ENCODE measurements around the gene LPP. TPM values are rescaled to one million over a fixed set of nuclear protein-coding genes. Genes with fewer than 3 reads are reported as not detected.
A peak's percentile ranks its signal among the peaks of the same experiment; 100 is the strongest.

The LPP gene
- total RNA-seq, 2 experiments from 2014 or later = 51.3 to 58.9 TPM

- POLR2A ChIA-PET = no interaction called here
- CTCF ChIA-PET = interaction anchor here (4.3 kb wide), 1 partner anchor 662 kb away, joined by 32 read pairs; no protein-coding TSS in a partner anchor
- Mint-ChIP-seq H3K27ac (no peak overlapping the region), H3K9me3 (ENCODE audit: insufficient read depth) (peaks cover 5% of the 10 kb centered on the region), H3K36me3 (ENCODE audit: low read depth) (peaks cover 30% of the 10 kb centered on the region), H3K4me3 (no peak overlapping the region), H3K27me3 (ENCODE audit: low read depth) (no peaks in the 10 kb centered on the region), H3K4me1 (ENCODE audit: low read depth) (peaks cover 61% of the 10 kb centered on the region)
- ATAC-seq (no peak), DNase-seq (no peak)
Measured at GRCh38 chr3:188402229-188402628, 248.3 kb downstream of the LPP start.

- POLR2A ChIA-PET = no interaction called here
- Mint-ChIP-seq H3K4me3 (peak overlapping the region; percentile 19), H3K27me3 (ENCODE audit: low read depth) (no peaks in the 10 kb centered on the region), H3K4me1 (ENCODE audit: low read depth) (peaks cover 52% of the 10 kb centered on the region), H3K27ac (no peak overlapping the region), H3K36me3 (ENCODE audit: low read depth) (peaks cover 38% of the 10 kb centered on the region), H3K9me3 (ENCODE audit: insufficient read depth) (peaks cover 5% of the 10 kb centered on the region)
- DNase-seq = no peak
- peak; percentile 60 for ATAC-seq
- CTCF ChIA-PET = interaction anchor here (1.0 to 1.8 kb wide), 3 partner anchors 441 to 663 kb away, joined by 3 to 6 read pairs (median 5); no protein-coding TSS in a partner anchor
Measured at GRCh38 chr3:188403404-188403803, 249.4 kb downstream of the LPP start.

- Mint-ChIP-seq H3K4me3 (no peak overlapping the region), H3K36me3 (ENCODE audit: low read depth) (peaks cover 33% of the 10 kb centered on the region), H3K9me3 (ENCODE audit: insufficient read depth) (peaks cover 5% of the 10 kb centered on the region), H3K4me1 (ENCODE audit: low read depth) (peaks cover 45% of the 10 kb centered on the region), H3K27ac (no peak overlapping the region), H3K27me3 (ENCODE audit: low read depth) (no peaks in the 10 kb centered on the region)
- ATAC-seq = no peak
- no peak for DNase-seq
- POLR2A ChIA-PET = no interaction called here
- CTCF ChIA-PET = interaction anchor here (0.7 to 1.8 kb wide), 5 partner anchors 13 to 663 kb away, joined by 3 to 6 read pairs (median 4); no protein-coding TSS in a partner anchor
Measured at GRCh38 chr3:188404124-188404523, 250.2 kb downstream of the LPP start.

GRCh38 chr3:188404701-188405100 is 250.7 kb downstream of the LPP start:
- Mint-ChIP-seq H3K4me1 (ENCODE audit: low read depth) (peaks cover 43% of the 10 kb centered on the region), H3K4me3 (no peak overlapping the region), H3K27ac (no peak overlapping the region)

GRCh38 chr3:188407158-188407880 is 253.4 kb downstream of the LPP start:
- no peak for ATAC-seq
- peaks cover 21% of the 10 kb centered on the region for H3K4me1 Mint-ChIP-seq (ENCODE audit: low read depth)
- POLR2A ChIA-PET = no interaction called here

More at GRCh38 chr3:188404701-188405100, 250.7 kb downstream of the LPP start:
- no peak for DNase-seq
- peaks cover 35% of the 10 kb centered on the region for H3K36me3 Mint-ChIP-seq (ENCODE audit: low read depth)
- H3K9me3 Mint-ChIP-seq (ENCODE audit: insufficient read depth) = peaks cover 5% of the 10 kb centered on the region
- H3K27me3 Mint-ChIP-seq (ENCODE audit: low read depth) = no peaks in the 10 kb centered on the region
- ChIA-PET POLR2A (no interaction called here), CTCF (interaction anchor here (0.9 kb wide), 1 partner anchor 14 kb away, joined by 4 read pairs; no protein-coding TSS in a partner anchor)
- no peak for ATAC-seq

GRCh38 chr3:188408831-188409230 is 254.9 kb downstream of the LPP start:
- POLR2A ChIA-PET = interaction anchor here (0.8 kb wide), 1 partner anchor 663 kb away, joined by 3 read pairs; the partner anchor contains the start of gene BCL6
- no peak for ATAC-seq
- DNase-seq = no peak
- peaks cover 8% of the 10 kb centered on the region for H3K4me1 Mint-ChIP-seq (ENCODE audit: low read depth)
- CTCF ChIA-PET = no interaction called here
- H3K36me3 Mint-ChIP-seq (ENCODE audit: low read depth) = peaks cover 31% of the 10 kb centered on the region
- no peak overlapping the region for H3K4me3 Mint-ChIP-seq
- no peaks in the 10 kb centered on the region for H3K27me3 Mint-ChIP-seq (ENCODE audit: low read depth)
- H3K27ac Mint-ChIP-seq = no peak overlapping the region
- no peaks in the 10 kb centered on the region for H3K9me3 Mint-ChIP-seq (ENCODE audit: insufficient read depth)

More at GRCh38 chr3:188407158-188407880, 253.4 kb downstream of the LPP start:
- Mint-ChIP-seq H3K27ac (no peak overlapping the region), H3K4me3 (no peak overlapping the region), H3K36me3 (ENCODE audit: low read depth) (peaks cover 32% of the 10 kb centered on the region), H3K27me3 (ENCODE audit: low read depth) (no peaks in the 10 kb centered on the region), H3K9me3 (ENCODE audit: insufficient read depth) (no peaks in the 10 kb centered on the region)
- CTCF ChIA-PET = no interaction called here
- DNase-seq = no peak

- CTCF ChIA-PET = interaction anchor here (2.2 kb wide), 1 partner anchor 671 kb away, joined by 9 read pairs; no protein-coding TSS in a partner anchor
- ATAC-seq (no peak), DNase-seq (no peak)
- no peak overlapping the region for H3K4me3 Mint-ChIP-seq
- peaks cover under 1% of the 10 kb centered on the region for H3K9me3 Mint-ChIP-seq (ENCODE audit: insufficient read depth)
- H3K27me3 Mint-ChIP-seq (ENCODE audit: low read depth) = no peaks in the 10 kb centered on the region
- POLR2A ChIA-PET = interaction anchor here (1.0 kb wide), 1 partner anchor 14 kb away, joined by 4 read pairs; no protein-coding TSS in a partner anchor
- peaks cover 3% of the 10 kb centered on the region for H3K4me1 Mint-ChIP-seq (ENCODE audit: low read depth)
- no peak overlapping the region for H3K27ac Mint-ChIP-seq
- peaks cover 19% of the 10 kb centered on the region for H3K36me3 Mint-ChIP-seq (ENCODE audit: low read depth)
Measured at GRCh38 chr3:188411750-188412149, 257.8 kb downstream of the LPP start.

- Mint-ChIP-seq H3K27ac (no peak overlapping the region), H3K36me3 (ENCODE audit: low read depth) (peaks cover 15% of the 10 kb centered on the region), H3K4me1 (ENCODE audit: low read depth) (peaks cover 21% of the 10 kb centered on the region), H3K4me3 (no peak overlapping the region), H3K9me3 (ENCODE audit: insufficient read depth) (peaks cover 5% of the 10 kb centered on the region), H3K27me3 (ENCODE audit: low read depth) (no peaks in the 10 kb centered on the region)
- POLR2A ChIA-PET = no interaction called here
- ATAC-seq (no peak), DNase-seq (no peak)
- CTCF ChIA-PET = interaction anchor here (1.3 kb wide), 1 partner anchor 675 kb away, joined by 3 read pairs; no protein-coding TSS in a partner anchor
Measured at GRCh38 chr3:188415196-188415595, 261.2 kb downstream of the LPP start.

- peaks cover 5% of the 10 kb centered on the region for H3K9me3 Mint-ChIP-seq (ENCODE audit: insufficient read depth)
- peaks cover 15% of the 10 kb centered on the region for H3K36me3 Mint-ChIP-seq (ENCODE audit: low read depth)
- ChIA-PET POLR2A (no interaction called here), CTCF (interaction anchor here (1.3 kb wide), 1 partner anchor 676 kb away, joined by 3 read pairs; no protein-coding TSS in a partner anchor)
- ATAC-seq (no peak), DNase-seq (no peak)
- no peak overlapping the region for H3K27ac Mint-ChIP-seq
- no peak overlapping the region for H3K4me3 Mint-ChIP-seq
- peaks cover 21% of the 10 kb centered on the region for H3K4me1 Mint-ChIP-seq (ENCODE audit: low read depth)
- no peaks in the 10 kb centered on the region for H3K27me3 Mint-ChIP-seq (ENCODE audit: low read depth)
Measured at GRCh38 chr3:188416041-188416440, 262.1 kb downstream of the LPP start.

GRCh38 chr3:188417271-188417696 is 263.3 kb downstream of the LPP start:
- DNase-seq = no peak
- Mint-ChIP-seq H3K36me3 (ENCODE audit: low read depth) (peaks cover 15% of the 10 kb centered on the region), H3K9me3 (ENCODE audit: insufficient read depth) (peaks cover 5% of the 10 kb centered on the region), H3K27ac (peak overlapping the region; percentile 74), H3K27me3 (ENCODE audit: low read depth) (no peaks in the 10 kb centered on the region), H3K4me3 (no peak overlapping the region), H3K4me1 (ENCODE audit: low read depth) (peaks cover 27% of the 10 kb centered on the region)
- POLR2A ChIA-PET = no interaction called here
- CTCF ChIA-PET = interaction anchor here (0.5 to 1.7 kb wide), 7 partner anchors 13 to 677 kb away, joined by 3 to 7 read pairs (median 4); no protein-coding TSS in a partner anchor
- peak; percentile 75 for ATAC-seq

GRCh38 chr3:188417766-188418165 is 263.8 kb downstream of the LPP start:
- peaks cover 27% of the 10 kb centered on the region for H3K4me1 Mint-ChIP-seq (ENCODE audit: low read depth)
- H3K27me3 Mint-ChIP-seq (ENCODE audit: low read depth) = no peaks in the 10 kb centered on the region
- ChIA-PET POLR2A (no interaction called here), CTCF (interaction anchor here (0.5 to 1.7 kb wide), 7 partner anchors 14 to 677 kb away, joined by 3 to 7 read pairs (median 4); no protein-coding TSS in a partner anchor)
- ATAC-seq = no peak
- peak overlapping the region; percentile 74 for H3K27ac Mint-ChIP-seq
- H3K36me3 Mint-ChIP-seq (ENCODE audit: low read depth) = peaks cover 13% of the 10 kb centered on the region
- no peak overlapping the region for H3K4me3 Mint-ChIP-seq
- H3K9me3 Mint-ChIP-seq (ENCODE audit: insufficient read depth) = peaks cover 5% of the 10 kb centered on the region
- no peak for DNase-seq
